DND-41 (cell line): ENCODE measurements around the gene PLCB4.

Source experiments
- CTCF ChIP-seq: IDR thresholded peaks from 2 replicates; pipeline ENCODE4 v1.5.1; 2012; ENCODE audit warnings: borderline replicate concordance, low read length, moderate library complexity, mild to moderate bottlenecking; ENCODE audit not compliant: poor library complexity, severe bottlenecking; ENCODE audit errors: extremely low read depth
- EZH2 ChIP-seq: IDR thresholded peaks from 3 replicates; pipeline ENCODE4 v1.6.1; 2012; ENCODE audit warnings: borderline replicate concordance, low read depth, mild to moderate bottlenecking, moderate library complexity, low read length, inconsistent platforms; ENCODE audit not compliant: severe bottlenecking

DNA sequence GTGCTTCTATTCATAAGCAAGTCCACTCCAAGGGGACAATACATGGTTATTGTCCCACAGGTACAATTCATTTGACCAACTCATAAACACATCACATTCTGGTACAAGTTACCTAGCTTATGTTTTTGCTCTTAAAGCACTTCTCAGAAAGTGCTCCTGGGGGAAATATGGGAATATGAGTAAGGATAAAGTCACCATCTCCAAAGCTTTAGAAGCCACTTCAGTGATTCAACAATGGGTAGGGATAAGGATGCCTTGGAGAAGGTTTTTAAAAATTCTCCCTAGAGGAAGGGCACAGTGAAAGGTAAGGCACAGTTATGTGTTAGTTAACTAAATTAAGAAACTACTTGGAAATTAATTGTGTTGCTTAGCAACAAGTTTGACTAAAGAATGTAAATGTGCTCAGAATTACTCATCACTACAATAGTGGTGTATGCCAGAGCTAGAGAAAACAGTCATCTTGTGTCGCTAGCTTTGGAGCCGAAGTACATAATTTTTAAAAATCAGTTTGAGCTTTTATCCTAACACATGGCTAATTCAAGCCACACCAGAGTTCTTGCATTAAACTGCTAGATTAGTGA lies 406.0 kb downstream of the PLCB4 start:
- TF ChIP-seq CTCF (no peak), EZH2 (no peak)
